ENCODE data around the gene FOXN1. TPM values are rescaled to one million over a fixed set of nuclear protein-coding genes. Genes with fewer than 3 reads are reported as not detected.

FOXN1 gene
- total RNA-seq, 2 donors from 2014 or later = 0.52 TPM; not detected in 1

DNA sequence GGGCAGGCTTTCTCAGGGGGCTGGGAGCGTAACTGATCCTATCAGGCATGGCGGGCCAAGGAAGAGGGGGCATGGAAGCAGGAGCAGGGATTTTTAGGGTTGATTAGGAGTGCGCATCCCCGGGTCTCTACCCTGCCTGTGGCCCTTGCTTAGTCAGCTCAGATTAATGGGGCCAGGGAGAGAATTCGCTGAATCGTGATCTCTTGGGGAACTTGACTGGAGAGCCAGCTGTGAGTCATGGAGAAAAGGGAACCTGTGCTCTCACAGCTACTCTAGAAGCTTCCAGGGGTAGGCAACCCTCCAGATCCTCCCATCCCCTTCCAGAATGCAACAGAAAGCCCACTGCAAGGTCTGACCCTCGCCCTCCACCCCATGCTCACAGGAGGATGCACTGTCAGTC lies 3.6 kb downstream of the FOXN1 start:
- no peak for TF ChIP-seq POLR2A (IDR thresholded peaks at IDR 0.05)
- intact Hi-C loops (cut with DNase I) = no loop called here
- no peak for ATAC-seq
- WGBS, 2 donors = 67 to 68% methylated on average over 7 of the region's 7 CpGs
- H3K9me3 ChIP-seq = no peaks in the 10 kb centered on the region
- DNase-seq = no peak
- H3K27me3 ChIP-seq = no peaks in the 10 kb centered on the region
- no peaks in the 10 kb centered on the region for H3K36me3 ChIP-seq (replicated peaks in 1 of 2; ENCODE audit: insufficient read depth in 1 of 2, low read depth in 2 of 2)
- H3K4me3 ChIP-seq = no peak overlapping the region
- no peaks in the 10 kb centered on the region for H3K4me1 ChIP-seq
- H3K27ac ChIP-seq = no peak overlapping the region

DNA sequence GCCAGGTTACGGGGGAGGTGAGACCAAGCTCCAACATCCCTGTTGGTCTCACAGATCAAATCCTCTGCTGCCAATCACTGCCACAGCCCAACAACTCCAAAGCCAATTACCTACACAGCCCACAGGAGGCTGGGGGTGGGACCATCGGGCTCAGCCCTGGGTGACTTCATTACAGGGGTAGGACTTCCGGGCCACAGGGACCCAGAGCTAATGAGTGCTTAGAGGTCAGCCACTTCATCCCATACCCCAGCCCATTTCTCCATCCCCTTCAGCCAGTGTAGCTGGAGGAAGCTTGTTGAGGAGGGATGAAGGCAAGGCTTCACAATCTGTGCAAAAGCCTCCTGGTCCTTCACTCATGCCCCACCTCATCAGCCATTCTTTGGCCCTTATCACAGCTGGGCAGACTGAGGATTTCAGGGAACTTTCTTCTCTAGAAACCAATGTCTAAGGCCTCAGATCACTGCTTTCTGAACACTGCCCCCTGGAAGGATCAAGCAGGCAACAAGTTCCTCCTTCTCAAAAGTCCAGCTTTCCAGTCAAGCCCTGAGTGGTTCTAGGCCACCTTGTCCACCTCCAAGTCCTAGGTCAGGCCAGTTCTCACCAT lies 5.8 kb downstream of the FOXN1 start:
- H3K27me3 ChIP-seq = no peaks in the 10 kb centered on the region
- no peak overlapping the region for H3K27ac ChIP-seq
- no peak for DNase-seq
- no peaks in the 10 kb centered on the region for H3K36me3 ChIP-seq (replicated peaks in 1 of 2; ENCODE audit: insufficient read depth in 1 of 2, low read depth in 2 of 2)
- ATAC-seq = no peak
- no peaks in the 10 kb centered on the region for H3K9me3 ChIP-seq
- H3K4me1 ChIP-seq = no peaks in the 10 kb centered on the region
- intact Hi-C loops (cut with DNase I) = no loop called here
- whole genome bisulfite sequencing, 2 donors = 74 to 97% methylated on average over 3 of the region's 3 CpGs
- no peak overlapping the region for H3K4me3 ChIP-seq
- TF ChIP-seq POLR2A (IDR thresholded peaks at IDR 0.05) = no peak
- TF ChIP-seq, protein P1, sequence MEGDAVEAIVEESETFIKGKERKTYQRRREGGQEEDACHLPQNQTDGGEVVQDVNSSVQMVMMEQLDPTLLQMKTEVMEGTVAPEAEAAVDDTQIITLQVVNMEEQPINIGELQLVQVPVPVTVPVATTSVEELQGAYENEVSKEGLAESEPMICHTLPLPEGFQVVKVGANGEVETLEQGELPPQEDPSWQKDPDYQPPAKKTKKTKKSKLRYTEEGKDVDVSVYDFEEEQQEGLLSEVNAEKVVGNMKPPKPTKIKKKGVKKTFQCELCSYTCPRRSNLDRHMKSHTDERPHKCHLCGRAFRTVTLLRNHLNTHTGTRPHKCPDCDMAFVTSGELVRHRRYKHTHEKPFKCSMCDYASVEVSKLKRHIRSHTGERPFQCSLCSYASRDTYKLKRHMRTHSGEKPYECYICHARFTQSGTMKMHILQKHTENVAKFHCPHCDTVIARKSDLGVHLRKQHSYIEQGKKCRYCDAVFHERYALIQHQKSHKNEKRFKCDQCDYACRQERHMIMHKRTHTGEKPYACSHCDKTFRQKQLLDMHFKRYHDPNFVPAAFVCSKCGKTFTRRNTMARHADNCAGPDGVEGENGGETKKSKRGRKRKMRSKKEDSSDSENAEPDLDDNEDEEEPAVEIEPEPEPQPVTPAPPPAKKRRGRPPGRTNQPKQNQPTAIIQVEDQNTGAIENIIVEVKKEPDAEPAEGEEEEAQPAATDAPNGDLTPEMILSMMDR (IDR thresholded peaks at IDR 0.05) = no peak

DNA sequence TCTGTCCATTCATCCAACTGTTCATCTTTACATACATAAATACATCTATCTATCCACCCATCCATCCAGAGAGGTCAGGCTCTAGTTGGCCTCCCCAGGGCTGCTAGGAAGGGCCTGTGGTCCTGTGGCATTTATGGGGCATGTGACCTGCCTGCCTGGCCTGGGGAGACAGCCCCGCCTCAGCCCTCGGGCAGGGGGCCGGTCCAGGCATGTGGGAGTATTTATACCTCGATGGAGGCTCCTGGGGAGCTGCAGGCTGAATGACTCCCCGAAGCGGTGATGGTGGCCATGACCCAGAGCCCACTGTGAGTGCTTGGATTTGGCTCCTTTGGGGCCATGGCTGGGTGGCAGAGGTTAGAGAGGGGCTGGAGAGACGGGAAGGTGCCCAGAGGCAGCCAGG lies 7.3 kb downstream of the FOXN1 start:
- no peaks in the 10 kb centered on the region for H3K27me3 ChIP-seq
- 71 to 78% methylated on average over 7 of the region's 7 CpGs for WGBS, 2 donors

DNA sequence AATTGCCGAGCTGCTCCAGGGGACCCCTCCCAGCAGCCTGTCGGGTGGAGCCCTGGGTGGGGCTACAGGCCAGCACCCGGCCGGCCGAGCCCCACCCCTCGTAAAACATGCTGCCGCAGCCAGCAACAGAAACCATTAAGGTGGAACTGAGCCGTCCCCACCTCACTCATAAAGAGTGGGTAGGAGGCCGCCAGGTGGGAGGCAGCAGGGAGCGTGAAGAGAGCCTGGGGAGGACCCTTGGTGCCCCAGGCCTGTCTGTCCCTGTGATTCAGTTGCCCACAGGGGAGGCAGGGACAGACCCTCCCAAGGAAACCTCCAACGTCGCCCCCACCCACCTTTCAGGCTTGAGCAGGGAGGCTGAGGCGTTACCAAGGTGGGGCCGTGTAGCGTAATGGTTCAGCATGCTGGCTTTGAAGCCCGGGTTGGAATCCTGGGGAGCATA lies 8.4 kb downstream of the FOXN1 start:
- intact Hi-C loops (cut with DNase I) = no loop called here
- no peak for DNase-seq
- no peaks in the 10 kb centered on the region for H3K9me3 ChIP-seq
- no peaks in the 10 kb centered on the region for H3K4me1 ChIP-seq
- no peak overlapping the region for H3K4me3 ChIP-seq
- WGBS, 2 donors = 52 to 74% methylated on average over 15 of the region's 16 CpGs
- H3K27me3 ChIP-seq = no peaks in the 10 kb centered on the region
- H3K36me3 ChIP-seq (replicated peaks in 1 of 2; ENCODE audit: insufficient read depth in 1 of 2, low read depth in 2 of 2) = no peaks in the 10 kb centered on the region
- ATAC-seq = no peak
- no peak overlapping the region for H3K27ac ChIP-seq
- TF ChIP-seq, protein P1 (IDR thresholded peaks at IDR 0.05) = no peak
- no peak for TF ChIP-seq POLR2A (IDR thresholded peaks at IDR 0.05)

More for the DNA sequence above, 7.3 kb downstream of the FOXN1 start:
- intact Hi-C loops (cut with DNase I) = no loop called here
- Histone ChIP-seq H3K27ac (no peak overlapping the region), H3K9me3 (no peaks in the 10 kb centered on the region), H3K36me3 (replicated peaks in 1 of 2; ENCODE audit: insufficient read depth in 1 of 2, low read depth in 2 of 2) (no peaks in the 10 kb centered on the region), H3K4me3 (no peak overlapping the region), H3K4me1 (no peaks in the 10 kb centered on the region)
- DNase-seq (no peak), ATAC-seq (no peak)
- TF ChIP-seq, protein P1 (IDR thresholded peaks at IDR 0.05) = no peak
- TF ChIP-seq POLR2A (IDR thresholded peaks at IDR 0.05) = no peak

DNA sequence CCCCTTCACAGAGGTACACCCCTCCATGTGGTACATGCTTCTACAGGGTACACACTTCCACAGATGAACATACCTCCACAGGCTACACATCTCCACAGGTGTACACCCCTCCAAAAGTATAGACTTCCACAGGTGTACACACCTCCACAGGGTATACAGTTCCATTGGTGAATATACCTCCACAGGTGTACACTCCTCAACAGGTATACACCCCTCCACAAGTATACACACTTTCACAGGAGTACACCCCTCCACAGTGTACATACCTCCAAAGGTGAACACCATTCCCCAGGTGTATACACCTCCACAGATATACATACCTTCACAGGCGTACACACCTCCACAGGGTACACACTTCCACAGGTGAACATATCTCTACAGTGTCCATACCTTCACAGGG lies 9.4 kb downstream of the FOXN1 start:
- Histone ChIP-seq H3K27ac (no peak overlapping the region), H3K4me3 (no peak overlapping the region), H3K27me3 (no peaks in the 10 kb centered on the region), H3K36me3 (replicated peaks in 1 of 2; ENCODE audit: insufficient read depth in 1 of 2, low read depth in 2 of 2) (no peaks in the 10 kb centered on the region), H3K9me3 (no peaks in the 10 kb centered on the region), H3K4me1 (no peaks in the 10 kb centered on the region)
- TF ChIP-seq, protein P1 (IDR thresholded peaks at IDR 0.05) = no peak
- no peak for ATAC-seq
- intact Hi-C loops (cut with DNase I) = no loop called here
- DNase-seq = no peak
- 92 to 100% methylated on average over 1 of the region's 1 CpG for WGBS, 2 donors

All from body of pancreas (tissue), 4 donors.